AG09309 (cell line): ENCODE measurements around the gene MTCH2.
"Not testable (repeated sequence)": the region's sequence is repeated elsewhere in the genome, so short reads cannot be mapped to it uniquely, and the experiment has no call there.

Experiments
- DNase-seq: peaks from one replicate; pipeline ENCODE4 v3.0.0-alpha.2; 2010; ENCODE audit warnings: low read depth
- H3K4me3 ChIP-seq: 2 replicates; pipeline ENCODE4 v1.5.1; 2011; ENCODE audit warnings: mild to moderate bottlenecking, low read depth, low read length, moderate library complexity; ENCODE audit not compliant: control insufficient read depth
- CTCF ChIP-seq: IDR thresholded peaks from 2 replicates; pipeline ENCODE4 v1.5.1; 2011; ENCODE audit warnings: mild to moderate bottlenecking, low read depth, low read length, inconsistent platforms; ENCODE audit not compliant: insufficient read depth, control insufficient read depth; ENCODE audit errors: missing control alignments

The MTCH2 gene

DNA sequence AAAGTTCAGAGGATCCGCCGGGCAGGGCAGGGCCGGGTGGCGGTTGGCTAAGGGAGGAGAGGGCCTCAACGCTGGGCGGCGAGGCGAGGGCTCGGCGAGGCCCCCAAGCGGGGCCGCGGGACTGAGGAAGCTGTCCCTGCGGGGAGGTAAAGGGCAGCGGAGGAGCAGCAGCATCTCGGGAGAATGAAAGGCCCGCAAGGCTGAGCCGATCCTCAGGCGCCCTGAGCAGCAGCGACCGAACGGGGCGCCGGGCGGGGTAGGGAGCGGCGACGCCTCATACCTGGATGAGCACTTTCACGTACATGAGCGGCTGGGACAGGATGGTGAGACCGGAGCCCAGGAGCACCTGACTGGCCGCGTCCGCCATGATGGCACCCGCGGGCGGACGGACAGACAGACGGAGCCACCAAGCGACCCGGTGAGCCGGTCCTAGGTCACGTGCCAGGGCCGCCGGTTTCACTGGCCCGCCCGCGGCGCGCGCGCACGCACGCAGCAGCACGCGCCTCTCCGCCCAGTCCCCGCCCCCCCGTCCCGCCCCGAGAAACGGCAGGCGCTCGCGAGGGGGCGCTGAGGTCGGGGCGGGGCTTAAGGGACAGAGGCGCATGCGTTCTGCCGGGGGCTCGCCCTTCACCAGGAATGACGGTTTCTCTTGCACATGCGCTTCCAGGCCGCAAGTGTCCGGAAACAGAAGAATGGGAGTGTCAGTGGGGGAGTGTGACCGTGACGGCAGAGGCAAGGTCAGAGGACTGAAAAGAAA is at the start of gene MTCH2:
Gene MTCH2, minus strand, starts transcription at position 461 of the 757 bp plus-strand sequence. Its CDS starts 94 bp downstream, at position 367.
- DNase-seq: peak; percentile 84
- TF ChIP-seq CTCF: no peak
- H3K4me3 ChIP-seq: peak within 1 kb of the TSS; percentile 65

- no peak for DNase-seq
- no peak for TF ChIP-seq CTCF
- no peak overlapping the region for H3K4me3 ChIP-seq
These were observed 49.6 kb upstream of the MTCH2 start for GRCh38 chr11:47691979-47692378.

- DNase-seq: no peak
- H3K4me3 ChIP-seq: no peak overlapping the region
- no peak for TF ChIP-seq CTCF
These were observed 47.1 kb upstream of the MTCH2 start for GRCh38 chr11:47689480-47689879.

- TF ChIP-seq CTCF: no peak
- no peak for DNase-seq
- H3K4me3 ChIP-seq: no peak overlapping the region
These were observed 46.6 kb upstream of the MTCH2 start for GRCh38 chr11:47688991-47689390.

- TF ChIP-seq CTCF: no peak
- DNase-seq: no peak
- H3K4me3 ChIP-seq: no peak overlapping the region
These were observed 45.8 kb upstream of the MTCH2 start for GRCh38 chr11:47688111-47688510.

DNA sequence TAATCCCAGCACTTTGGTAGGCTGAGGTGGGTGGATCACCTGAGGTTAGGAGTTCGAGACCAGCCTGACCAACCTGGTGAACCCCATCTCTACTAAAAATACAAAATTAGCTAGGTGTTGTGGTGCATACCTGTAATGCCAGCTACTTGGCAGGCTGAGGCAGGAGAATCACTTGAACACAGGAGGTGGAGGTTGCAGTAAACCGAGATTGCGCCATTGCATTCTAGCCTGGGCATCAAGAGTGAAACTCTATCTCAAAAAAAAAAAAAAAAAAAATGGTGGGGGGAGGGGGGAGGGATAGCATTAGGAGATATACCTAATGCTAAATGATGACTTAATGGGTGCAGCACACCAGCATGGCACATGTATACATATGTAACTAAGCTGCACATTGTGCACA is 44.3 kb upstream of the MTCH2 start:
- H3K4me3 ChIP-seq, DNase-seq: not testable (repeated sequence)

GRCh38 chr11:47686151-47686550 is 43.8 kb upstream of the MTCH2 start:
- no peak for TF ChIP-seq CTCF
- no peak overlapping the region for H3K4me3 ChIP-seq
- no peak for DNase-seq
